NAMALWA (cell line): ENCODE measurements around the gene KRT12.
"Not testable (repeated sequence)": the region's sequence is repeated elsewhere in the genome, so short reads cannot be mapped to it uniquely, and the experiment has no call there.

Source experiments
- DNase-seq: peaks from one replicate; pipeline ENCODE4 v3.0.0-alpha.2; 2015; ENCODE audit warnings: low spot score

KRT12 gene

GRCh38 chr17:40883626-40884334 is 16.8 kb upstream of the KRT12 start:
- DNase-seq: no peak

GRCh38 chr17:40883031-40883430 is 16.0 kb upstream of the KRT12 start:
- DNase-seq: no peak

- no peak for DNase-seq
Observed at GRCh38 chr17:40879026-40879425, 12.0 kb upstream of the KRT12 start.

GRCh38 chr17:40878044-40878443 is 11.0 kb upstream of the KRT12 start:
- DNase-seq: no peak

- no peak for DNase-seq
Observed at GRCh38 chr17:40873801-40874200, 6.8 kb upstream of the KRT12 start.

GRCh38 chr17:40873255-40873654 is 6.2 kb upstream of the KRT12 start:
- DNase-seq: no peak

- DNase-seq: no peak
Observed at GRCh38 chr17:40872416-40872815, 5.4 kb upstream of the KRT12 start.

GRCh38 chr17:40871316-40871715 is 4.3 kb upstream of the KRT12 start:
- no peak for DNase-seq

- no peak for DNase-seq
Observed at GRCh38 chr17:40870136-40870535, 3.1 kb upstream of the KRT12 start.

GRCh38 chr17:40864661-40865390 is 2.2 kb downstream of the KRT12 start:
- DNase-seq: no peak

- DNase-seq: no peak
Observed at GRCh38 chr17:40862985-40863733, 3.9 kb downstream of the KRT12 start.

- no peak for DNase-seq
Observed at GRCh38 chr17:40859536-40859935, 7.5 kb downstream of the KRT12 start.

- not testable (repeated sequence) for DNase-seq
Observed at GRCh38 chr17:40858667-40859066, 8.4 kb downstream of the KRT12 start.

GRCh38 chr17:40857535-40857934 is 9.5 kb downstream of the KRT12 start:
- peak; percentile 1 for DNase-seq

- DNase-seq: no peak
Observed at GRCh38 chr17:40854175-40854814, 12.7 kb downstream of the KRT12 start.

GRCh38 chr17:40852364-40852763 is 14.7 kb downstream of the KRT12 start:
- DNase-seq: no peak

GRCh38 chr17:40850293-40850972 is 16.6 kb downstream of the KRT12 start:
- DNase-seq: no peak

- DNase-seq: no peak
Observed at GRCh38 chr17:40849723-40850122, 17.3 kb downstream of the KRT12 start.

GRCh38 chr17:40848583-40849235 is 18.3 kb downstream of the KRT12 start:
- no peak for DNase-seq

- no peak for DNase-seq
Observed at GRCh38 chr17:40846515-40847144, 20.4 kb downstream of the KRT12 start.

GRCh38 chr17:40844671-40845107 is 22.3 kb downstream of the KRT12 start:
- DNase-seq: no peak
